ENCODE results near the gene SYNM. TPM values are rescaled to one million over a fixed set of nuclear protein-coding genes. Genes with fewer than 3 reads are reported as not detected.

The SYNM gene
- total and polyA plus RNA-seq, 2 experiments from 2014 or later = 0.74 to 3.5 TPM

DNA sequence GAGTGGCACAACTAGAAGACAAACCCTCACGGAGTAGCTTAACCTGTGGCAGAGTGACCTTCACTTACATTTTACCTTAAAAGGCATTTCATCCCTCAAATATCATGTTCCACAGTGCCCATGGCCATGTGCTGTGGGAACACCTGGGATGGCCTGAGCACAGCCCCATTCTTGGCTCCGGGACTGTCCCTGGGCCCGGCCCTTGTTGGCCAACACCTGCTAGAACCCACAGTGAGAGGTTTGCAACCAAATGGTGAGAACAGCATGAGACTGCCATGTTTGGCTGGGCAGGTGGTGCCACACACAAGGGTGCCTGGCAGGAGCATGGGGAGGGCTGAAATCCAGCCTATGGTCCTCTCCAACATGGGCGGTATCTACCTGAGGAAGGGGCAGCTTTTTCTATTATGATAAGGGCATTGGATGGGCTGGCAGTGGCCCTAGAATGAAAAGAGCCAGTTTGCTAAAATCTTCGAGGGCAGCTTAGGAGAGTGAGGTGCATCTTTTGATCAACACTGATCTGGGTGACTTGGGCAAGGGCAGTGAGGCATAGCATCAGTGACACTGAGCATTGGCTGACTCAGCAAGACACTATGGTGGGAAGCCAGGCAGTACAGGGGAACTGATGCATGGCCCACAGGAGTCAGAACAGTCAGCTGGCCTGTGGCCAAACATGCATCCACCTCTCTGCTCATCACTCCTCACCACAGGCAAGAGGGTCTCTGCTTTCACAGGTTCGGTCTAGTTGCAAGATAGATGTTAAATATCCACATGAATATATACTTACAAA is 53.9 kb downstream of the SYNM start:
- no peaks in the 10 kb centered on the region for H4K20me1 ChIP-seq (replicated peaks; ENCODE audit: insufficient read depth)
- TF ChIP-seq POLR2AphosphoS5 (IDR thresholded peaks at IDR 0.05; ENCODE audit: low read depth) = no peak
- TF ChIP-seq REST (IDR thresholded peaks at IDR 0.05; ENCODE audit: unreplicated experiment) = no peak
- no peak for TF ChIP-seq STAT1 (IDR thresholded peaks at IDR 0.05; ENCODE audit: unreplicated experiment)
- no peak for TF ChIP-seq ZNF331 (CRISPR knock-in tag; IDR thresholded peaks at IDR 0.05; ENCODE audit: low read depth)
- no peak for TF ChIP-seq JUNB (IDR thresholded peaks at IDR 0.05; ENCODE audit: unreplicated experiment)
- no peak for TF ChIP-seq CREB1 (CRISPR knock-in tag; IDR thresholded peaks at IDR 0.05; ENCODE audit: low read depth)
- TF ChIP-seq NANOG (IDR thresholded peaks at IDR 0.05; ENCODE audit: borderline replicate concordance) = no peak
- TF ChIP-seq, protein P1, sequence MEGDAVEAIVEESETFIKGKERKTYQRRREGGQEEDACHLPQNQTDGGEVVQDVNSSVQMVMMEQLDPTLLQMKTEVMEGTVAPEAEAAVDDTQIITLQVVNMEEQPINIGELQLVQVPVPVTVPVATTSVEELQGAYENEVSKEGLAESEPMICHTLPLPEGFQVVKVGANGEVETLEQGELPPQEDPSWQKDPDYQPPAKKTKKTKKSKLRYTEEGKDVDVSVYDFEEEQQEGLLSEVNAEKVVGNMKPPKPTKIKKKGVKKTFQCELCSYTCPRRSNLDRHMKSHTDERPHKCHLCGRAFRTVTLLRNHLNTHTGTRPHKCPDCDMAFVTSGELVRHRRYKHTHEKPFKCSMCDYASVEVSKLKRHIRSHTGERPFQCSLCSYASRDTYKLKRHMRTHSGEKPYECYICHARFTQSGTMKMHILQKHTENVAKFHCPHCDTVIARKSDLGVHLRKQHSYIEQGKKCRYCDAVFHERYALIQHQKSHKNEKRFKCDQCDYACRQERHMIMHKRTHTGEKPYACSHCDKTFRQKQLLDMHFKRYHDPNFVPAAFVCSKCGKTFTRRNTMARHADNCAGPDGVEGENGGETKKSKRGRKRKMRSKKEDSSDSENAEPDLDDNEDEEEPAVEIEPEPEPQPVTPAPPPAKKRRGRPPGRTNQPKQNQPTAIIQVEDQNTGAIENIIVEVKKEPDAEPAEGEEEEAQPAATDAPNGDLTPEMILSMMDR (conservative IDR thresholded peaks at IDR 0.05; ENCODE audit: low read depth in 2 of 2) = no peak
- no peak overlapping the region for H3K27ac ChIP-seq (ENCODE audit: low read depth)
- DNase-seq (ENCODE audit: low spot score) = no peak
- no peaks in the 10 kb centered on the region for H3K27me3 ChIP-seq (ENCODE audit: insufficient read depth)
- Mint-ChIP-seq H3K4me3 (no peak overlapping the region), H3K36me3 (ENCODE audit: low read depth) (peaks cover 3% of the 10 kb centered on the region; the same call in 1 of the 3 replicates), H3K9me3 (no peaks in the 10 kb centered on the region), H3K27ac (peak overlapping the region; percentile 36; the same call in 1 of the 2 replicates), H3K4me1 (peaks cover 5% of the 10 kb centered on the region), H3K27me3 (ENCODE audit: insufficient read depth, low read depth, poor library complexity) (peaks cover 4% of the 10 kb centered on the region)
- H3F3A ChIP-seq (replicated peaks; ENCODE audit: low read depth) = no peaks in the 10 kb centered on the region
- no peaks in the 10 kb centered on the region for H3K36me3 ChIP-seq (ENCODE audit: insufficient read depth)
- no peaks in the 10 kb centered on the region for H3K79me2 ChIP-seq (replicated peaks; ENCODE audit: insufficient read depth)
- H3K9me2 ChIP-seq (ENCODE audit: insufficient read depth) = no peaks in the 10 kb centered on the region
- no peak overlapping the region for H2AFZ ChIP-seq
- no peak overlapping the region for H3K4me2 ChIP-seq
- peaks cover 9% of the 10 kb centered on the region; the same call in 1 of the 2 replicates for H3K4me1 ChIP-seq (ENCODE audit: insufficient read depth)
- no peak for ATAC-seq
- H3K4me3 ChIP-seq = no peak overlapping the region
